WERI-Rb-1 (cell line): ENCODE results near the gene PTCRA.
"Not testable (repeated sequence)": the region's sequence is repeated elsewhere in the genome, so short reads cannot be mapped to it uniquely, and the experiment has no call there.

Experiments used
- DNase-seq: peaks from one replicate; pipeline ENCODE4 v3.0.0-alpha.2; 2020
- H3K27ac ChIP-seq: fragments of 250-450 bp; sonication (Bioruptor Pico); 2 replicates; pipeline ENCODE4 v1.5.1; 2020; ENCODE audit warnings: mild to moderate bottlenecking, moderate library complexity
- H3K27me3 ChIP-seq: fragments of 250-450 bp; sonication (Bioruptor Pico); 2 replicates; pipeline ENCODE4 v1.5.1; 2021; ENCODE audit warnings: mild to moderate bottlenecking, low read depth, moderate library complexity; ENCODE audit not compliant: insufficient read depth, severe bottlenecking
- H3K36me3 ChIP-seq: fragments of 250-450 bp; sonication (Bioruptor Pico); 2 replicates; pipeline ENCODE4 v1.5.1; 2020; ENCODE audit warnings: mild to moderate bottlenecking, moderate library complexity
- H3K4me3 ChIP-seq: 2 replicates; pipeline ENCODE4 v1.5.1; 2011; ENCODE audit warnings: low read depth, mild to moderate bottlenecking, control low read depth, low read length
- H3K9me3 ChIP-seq: fragments of 250-450 bp; sonication (Bioruptor Pico); 2 replicates; pipeline ENCODE4 v1.5.1; 2021; ENCODE audit warnings: mild to moderate bottlenecking, moderate library complexity; ENCODE audit not compliant: severe bottlenecking
- CTCF ChIP-seq: IDR thresholded peaks from 2 replicates; pipeline ENCODE4 v1.5.1; 2011; ENCODE audit warnings: low read depth, mild to moderate bottlenecking, control low read depth, inconsistent platforms, low read length

The PTCRA gene

GRCh38 chr6:42890311-42891198 lies 25.3 kb upstream of the PTCRA start:
- H3K36me3 ChIP-seq: peaks cover 26% of the 10 kb centered on the region
- H3K27ac ChIP-seq: peak overlapping the region; percentile 89
- peak; percentile 100 for DNase-seq
- peak overlapping the region; percentile 88 for H3K4me3 ChIP-seq
- no peaks in the 10 kb centered on the region for H3K9me3 ChIP-seq
- TF ChIP-seq CTCF: no peak
- H3K27me3 ChIP-seq: no peaks in the 10 kb centered on the region

- peak overlapping the region; percentile 89 for H3K27ac ChIP-seq
These were observed 24.6 kb upstream of the PTCRA start for GRCh38 chr6:42891199-42891722.

GRCh38 chr6:42894041-42894828 lies 21.6 kb upstream of the PTCRA start:
- DNase-seq: peak; percentile 48
- not testable (repeated sequence) for H3K4me3 ChIP-seq, H3K36me3 ChIP-seq, H3K9me3 ChIP-seq, H3K27me3 ChIP-seq
- peak overlapping the region; percentile 25 for H3K27ac ChIP-seq

More at GRCh38 chr6:42891199-42891722, 24.6 kb upstream of the PTCRA start:
- H3K4me3 ChIP-seq: peak overlapping the region; percentile 88
- H3K27me3 ChIP-seq: no peaks in the 10 kb centered on the region
- no peaks in the 10 kb centered on the region for H3K9me3 ChIP-seq
- DNase-seq: no peak
- no peak for TF ChIP-seq CTCF
- peaks cover 20% of the 10 kb centered on the region for H3K36me3 ChIP-seq

DNA sequence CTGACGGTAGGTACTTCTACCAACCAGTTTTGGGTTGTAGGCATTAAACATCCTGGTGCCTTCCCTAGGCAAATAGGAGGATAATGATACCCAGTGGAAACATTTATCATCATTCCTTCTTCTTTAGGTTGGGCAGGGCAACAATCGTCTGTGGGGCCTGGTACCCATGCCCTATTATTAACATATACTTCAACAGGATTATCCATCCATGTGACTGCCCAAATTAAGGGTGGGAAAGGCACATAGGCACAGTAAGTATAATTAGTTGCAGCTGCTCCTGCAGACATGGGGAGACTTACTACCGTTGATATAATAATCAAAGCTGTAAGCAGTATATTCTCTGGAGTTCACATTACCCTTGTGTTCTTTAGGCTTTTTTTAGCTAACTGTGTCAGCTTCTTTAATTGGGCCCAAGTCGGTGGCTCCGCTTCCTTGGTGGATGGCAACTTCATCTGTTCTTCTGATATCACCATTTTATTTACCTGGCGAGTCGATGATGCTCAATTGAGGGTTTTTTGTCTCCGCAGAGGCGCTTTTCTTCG lies 19.6 kb upstream of the PTCRA start:
- Histone ChIP-seq H3K27ac (no peak overlapping the region), H3K36me3 (no peaks in the 10 kb centered on the region), H3K9me3 (no peaks in the 10 kb centered on the region), H3K27me3 (no peaks in the 10 kb centered on the region), H3K4me3 (no peak overlapping the region)
- DNase-seq: no peak
- no peak for TF ChIP-seq CTCF

GRCh38 chr6:42898891-42899361 lies 16.9 kb upstream of the PTCRA start:
- Histone ChIP-seq H3K36me3 (no peaks in the 10 kb centered on the region), H3K4me3 (no peak overlapping the region; the same call in 1 of the 2 replicates), H3K9me3 (no peaks in the 10 kb centered on the region), H3K27me3 (no peaks in the 10 kb centered on the region), H3K27ac (no peak overlapping the region)
- peak; percentile 85 for DNase-seq
- peak; percentile 64 for TF ChIP-seq CTCF
